HepG2 (cell line): ENCODE measurements around the gene NDRG3. TPM values are rescaled to one million over a fixed set of nuclear protein-coding genes. Genes with fewer than 3 reads are reported as not detected.

ENCODE experiments used
- ARNT ChIP-seq: fragments of 450-650 bp; IDR thresholded peaks from 2 replicates; pipeline ENCODE4 v1.6.1; 2017
- CCDC6 ChIP-seq: sonication (generic); formaldehyde crosslinking; IDR thresholded peaks from 2 replicates; pipeline ENCODE4 v1.8.1; 2022; ENCODE audit warnings: mild to moderate bottlenecking, missing genetic modification reagents, moderate library complexity
- GATAD2A ChIP-seq: IDR thresholded peaks from 2 replicates; pipeline ENCODE4 v1.6.1; 2016
- HES4 ChIP-seq: sonication (generic); formaldehyde crosslinking; IDR thresholded peaks from 2 replicates; pipeline ENCODE4 v1.9.0; 2021; ENCODE audit warnings: mild to moderate bottlenecking, missing genetic modification reagents, borderline replicate concordance
- RAD51 ChIP-seq: fragments of 450-650 bp; IDR thresholded peaks from 2 replicates; pipeline ENCODE4 v1.6.1; 2016; ENCODE audit warnings: borderline replicate concordance
- TBX2 ChIP-seq: sonication (generic); formaldehyde crosslinking; IDR thresholded peaks from 2 replicates; pipeline ENCODE4 v1.5.0; 2020; ENCODE audit warnings: missing genetic modification reagents, mild to moderate bottlenecking, borderline replicate concordance
- ZNF205 ChIP-seq: IDR thresholded peaks from 2 replicates; pipeline ENCODE4 v1.6.1; 2018; ENCODE audit warnings: missing biosample characterization, missing genetic modification reagents
- ZNF264 ChIP-seq: sonication (generic); formaldehyde crosslinking; IDR thresholded peaks from 2 replicates; pipeline ENCODE4 v1.4.0; 2020; ENCODE audit warnings: missing genetic modification reagents
- ZNF34 ChIP-seq: sonication (generic); formaldehyde crosslinking; IDR thresholded peaks from 2 replicates; pipeline ENCODE4 v1.4.0; 2020; ENCODE audit warnings: mild to moderate bottlenecking, missing genetic modification reagents, borderline replicate concordance
- ZNF614 ChIP-seq: IDR thresholded peaks from 2 replicates; pipeline ENCODE4 v1.6.1; 2018; ENCODE audit warnings: missing biosample characterization, missing genetic modification reagents, inconsistent platforms, borderline replicate concordance
- ZNF792 ChIP-seq: IDR thresholded peaks from 2 replicates; pipeline ENCODE4 v1.6.1; 2016
- polyA plus RNA-seq, 8 experiments: library from polyadenylated mRNA; depleted of rRNA in 3 of 8; stranded (reverse) in 7 of 8; unstranded in 1 of 8; fragments of >200 nt; fragmentation: Illumina TruSeq in 4 of 8; extraction: Trizol in 4 of 8; gene quantifications; 2 replicates each; pipeline versions ENCODE4 v1.2.1 to v1.2.3, GENCODE V29; 2011 to 2016; ENCODE audit warnings: low read depth in 4 of 8, missing spikeins in 1 of 8, mixed read lengths in 1 of 8; ENCODE audit not compliant: insufficient read depth in 1 of 8
- total RNA-seq, 5 experiments: library from RNA; depleted of rRNA; stranded (reverse); fragments of >200 nt; fragmentation: Illumina TruSeq; extraction: Trizol; gene quantifications; 2 replicates each; pipeline ENCODE4 v1.2.3, GENCODE V29; 2016; ENCODE audit warnings: low read depth in 1 of 5
- TF ChIP-seq, protein P1 (sequence below): sonication (generic); formaldehyde crosslinking; IDR thresholded peaks from 2 replicates; pipeline ENCODE4 v1.4.0; 2020; ENCODE audit warnings: missing genetic modification reagents, borderline replicate concordance
- TF ChIP-seq, protein P2 (sequence below): sonication (generic); formaldehyde crosslinking; IDR thresholded peaks from 2 replicates; pipeline ENCODE4 v1.4.0; 2020; ENCODE audit warnings: missing genetic modification reagents
- TF ChIP-seq, protein P3 (sequence below): sonication (generic); formaldehyde crosslinking; IDR thresholded peaks from 2 replicates; pipeline ENCODE4 v1.5.0; 2020; ENCODE audit warnings: mild to moderate bottlenecking, missing genetic modification reagents
- TF ChIP-seq, protein P4 (sequence below): IDR thresholded peaks from 2 replicates; pipeline ENCODE4 v1.6.1; 2012; ENCODE audit warnings: low read depth, low read length, improper control_type of control experiment
- TF ChIP-seq, protein P5 (sequence below): sonication (generic); formaldehyde crosslinking; IDR thresholded peaks from 2 replicates; pipeline ENCODE4 v1.9.0; 2022; ENCODE audit warnings: missing genetic modification reagents, mild to moderate bottlenecking, borderline replicate concordance
- TF ChIP-seq, protein P6 (sequence below): sonication (generic); formaldehyde crosslinking; conservative IDR thresholded peaks from 2 replicates; pipeline ENCODE4 v1.8.0; 2022; ENCODE audit warnings: mild to moderate bottlenecking, moderate library complexity, missing genetic modification reagents

Gene NDRG3
- total and polyA plus RNA-seq, 2 of the 13 experiments (the other 11 are each of a cell fraction or from before 2014, with no cell fraction given), result 36.0 to 40.5 TPM

DNA sequence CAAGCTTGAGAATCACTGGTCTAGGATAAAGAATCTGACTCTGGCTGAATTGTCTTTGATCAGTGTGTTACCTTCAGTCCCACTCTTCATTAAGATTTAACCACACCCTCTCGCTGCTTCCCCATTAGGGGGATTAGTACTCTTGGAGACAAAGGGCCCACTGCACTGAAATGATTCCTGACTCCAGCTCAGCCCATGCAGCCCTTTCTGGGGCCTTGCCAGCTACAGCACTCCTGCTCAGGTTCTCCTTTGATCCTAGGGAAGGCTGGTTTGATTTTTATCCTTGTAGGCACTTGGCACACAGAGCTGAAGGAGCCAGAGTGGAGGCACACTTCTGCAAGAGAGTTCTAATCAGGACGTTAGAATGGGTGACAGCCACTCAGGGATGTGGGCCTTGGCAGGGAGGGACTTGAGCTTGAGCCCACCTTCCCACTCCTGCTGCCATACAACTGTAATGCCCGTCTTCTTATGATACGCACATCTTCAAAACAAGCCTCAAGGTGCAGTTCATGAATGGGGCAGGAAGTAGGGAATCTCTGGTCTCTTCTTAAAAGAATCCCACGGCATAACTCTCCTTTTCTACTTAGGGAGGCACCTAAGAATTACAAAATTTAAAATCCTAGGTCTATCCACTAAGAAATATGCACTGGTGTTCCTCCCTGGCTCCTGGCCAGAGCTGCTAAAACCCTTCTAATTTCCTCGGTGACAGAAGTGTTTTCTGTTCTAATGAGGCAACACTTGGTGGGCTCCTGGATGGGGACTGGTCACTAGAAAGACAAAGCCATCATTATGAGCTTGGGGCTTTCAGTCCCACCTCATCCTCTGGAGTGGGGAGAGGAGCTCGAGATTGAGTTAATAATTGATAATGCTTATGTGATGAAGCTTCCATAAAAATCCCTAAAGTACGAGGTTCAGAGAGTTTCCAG, 98.4 kb downstream of the NDRG3 start (continued):
- TF ChIP-seq ZNF34 (CRISPR knock-in tag) (no peak), TBX2 (CRISPR knock-in tag) (peak; percentile 88), ZNF264 (peak; percentile 50; the same call in 1 of the 2 replicates), ZNF614 (CRISPR knock-in tag) (peak; percentile 83; the same call in 1 of the 2 replicates), ARNT (no peak), RAD51 (no peak), GATAD2A (peak; percentile 72; the same call in 1 of the 2 replicates), CCDC6 (CRISPR knock-in tag) (peak; percentile 50; the same call in 1 of the 2 replicates), ZNF792 (peak; percentile 34; the same call in 1 of the 2 replicates), HES4 (CRISPR knock-in tag) (0 out of 2 replicates have a peak, but pooled peaks have one; percentile 29), ZNF205 (CRISPR knock-in tag) (peak; percentile 51; the same call in 1 of the 2 replicates)
- TF ChIP-seq, protein P1, sequence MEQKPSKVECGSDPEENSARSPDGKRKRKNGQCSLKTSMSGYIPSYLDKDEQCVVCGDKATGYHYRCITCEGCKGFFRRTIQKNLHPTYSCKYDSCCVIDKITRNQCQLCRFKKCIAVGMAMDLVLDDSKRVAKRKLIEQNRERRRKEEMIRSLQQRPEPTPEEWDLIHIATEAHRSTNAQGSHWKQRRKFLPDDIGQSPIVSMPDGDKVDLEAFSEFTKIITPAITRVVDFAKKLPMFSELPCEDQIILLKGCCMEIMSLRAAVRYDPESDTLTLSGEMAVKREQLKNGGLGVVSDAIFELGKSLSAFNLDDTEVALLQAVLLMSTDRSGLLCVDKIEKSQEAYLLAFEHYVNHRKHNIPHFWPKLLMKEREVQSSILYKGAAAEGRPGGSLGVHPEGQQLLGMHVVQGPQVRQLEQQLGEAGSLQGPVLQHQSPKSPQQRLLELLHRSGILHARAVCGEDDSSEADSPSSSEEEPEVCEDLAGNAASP (CRISPR knock-in tag), result peak; percentile 12; the same call in 1 of the 2 replicates
- TF ChIP-seq, protein P2, sequence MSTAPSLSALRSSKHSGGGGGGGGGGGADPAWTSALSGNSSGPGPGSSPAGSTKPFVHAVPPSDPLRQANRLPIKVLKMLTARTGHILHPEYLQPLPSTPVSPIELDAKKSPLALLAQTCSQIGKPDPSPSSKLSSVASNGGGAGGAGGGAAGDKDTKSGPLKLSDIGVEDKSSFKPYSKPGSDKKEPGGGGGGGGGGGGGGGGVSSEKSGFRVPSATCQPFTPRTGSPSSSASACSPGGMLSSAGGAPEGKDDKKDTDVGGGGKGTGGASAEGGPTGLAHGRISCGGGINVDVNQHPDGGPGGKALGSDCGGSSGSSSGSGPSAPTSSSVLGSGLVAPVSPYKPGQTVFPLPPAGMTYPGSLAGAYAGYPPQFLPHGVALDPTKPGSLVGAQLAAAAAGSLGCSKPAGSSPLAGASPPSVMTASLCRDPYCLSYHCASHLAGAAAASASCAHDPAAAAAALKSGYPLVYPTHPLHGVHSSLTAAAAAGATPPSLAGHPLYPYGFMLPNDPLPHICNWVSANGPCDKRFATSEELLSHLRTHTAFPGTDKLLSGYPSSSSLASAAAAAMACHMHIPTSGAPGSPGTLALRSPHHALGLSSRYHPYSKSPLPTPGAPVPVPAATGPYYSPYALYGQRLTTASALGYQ (CRISPR knock-in tag), result peak; percentile 43; the same call in 1 of the 2 replicates
- TF ChIP-seq, protein P3, sequence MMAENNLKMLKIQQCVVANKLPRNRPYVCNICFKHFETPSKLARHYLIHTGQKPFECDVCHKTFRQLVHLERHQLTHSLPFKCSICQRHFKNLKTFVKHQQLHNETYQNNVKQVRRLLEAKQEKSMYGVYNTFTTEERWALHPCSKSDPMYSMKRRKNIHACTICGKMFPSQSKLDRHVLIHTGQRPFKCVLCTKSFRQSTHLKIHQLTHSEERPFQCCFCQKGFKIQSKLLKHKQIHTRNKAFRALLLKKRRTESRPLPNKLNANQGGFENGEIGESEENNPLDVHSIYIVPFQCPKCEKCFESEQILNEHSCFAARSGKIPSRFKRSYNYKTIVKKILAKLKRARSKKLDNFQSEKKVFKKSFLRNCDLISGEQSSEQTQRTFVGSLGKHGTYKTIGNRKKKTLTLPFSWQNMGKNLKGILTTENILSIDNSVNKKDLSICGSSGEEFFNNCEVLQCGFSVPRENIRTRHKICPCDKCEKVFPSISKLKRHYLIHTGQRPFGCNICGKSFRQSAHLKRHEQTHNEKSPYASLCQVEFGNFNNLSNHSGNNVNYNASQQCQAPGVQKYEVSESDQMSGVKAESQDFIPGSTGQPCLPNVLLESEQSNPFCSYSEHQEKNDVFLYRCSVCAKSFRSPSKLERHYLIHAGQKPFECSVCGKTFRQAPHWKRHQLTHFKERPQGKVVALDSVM (CRISPR knock-in tag), result no peak
- TF ChIP-seq, protein P4, sequence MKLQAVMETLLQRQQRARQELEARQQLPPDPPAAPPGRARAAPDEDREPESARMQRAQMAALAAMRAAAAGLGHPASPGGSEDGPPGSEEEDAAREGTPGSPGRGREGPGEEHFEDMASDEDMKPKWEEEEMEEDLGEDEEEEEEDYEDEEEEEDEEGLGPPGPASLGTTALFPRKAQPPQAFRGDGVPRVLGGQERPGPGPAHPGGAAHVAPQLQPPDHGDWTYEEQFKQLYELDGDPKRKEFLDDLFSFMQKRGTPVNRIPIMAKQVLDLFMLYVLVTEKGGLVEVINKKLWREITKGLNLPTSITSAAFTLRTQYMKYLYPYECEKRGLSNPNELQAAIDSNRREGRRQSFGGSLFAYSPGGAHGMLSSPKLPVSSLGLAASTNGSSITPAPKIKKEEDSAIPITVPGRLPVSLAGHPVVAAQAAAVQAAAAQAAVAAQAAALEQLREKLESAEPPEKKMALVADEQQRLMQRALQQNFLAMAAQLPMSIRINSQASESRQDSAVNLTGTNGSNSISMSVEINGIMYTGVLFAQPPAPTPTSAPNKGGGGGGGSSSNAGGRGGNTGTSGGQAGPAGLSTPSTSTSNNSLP, result peak; percentile 86
- TF ChIP-seq, protein P5, sequence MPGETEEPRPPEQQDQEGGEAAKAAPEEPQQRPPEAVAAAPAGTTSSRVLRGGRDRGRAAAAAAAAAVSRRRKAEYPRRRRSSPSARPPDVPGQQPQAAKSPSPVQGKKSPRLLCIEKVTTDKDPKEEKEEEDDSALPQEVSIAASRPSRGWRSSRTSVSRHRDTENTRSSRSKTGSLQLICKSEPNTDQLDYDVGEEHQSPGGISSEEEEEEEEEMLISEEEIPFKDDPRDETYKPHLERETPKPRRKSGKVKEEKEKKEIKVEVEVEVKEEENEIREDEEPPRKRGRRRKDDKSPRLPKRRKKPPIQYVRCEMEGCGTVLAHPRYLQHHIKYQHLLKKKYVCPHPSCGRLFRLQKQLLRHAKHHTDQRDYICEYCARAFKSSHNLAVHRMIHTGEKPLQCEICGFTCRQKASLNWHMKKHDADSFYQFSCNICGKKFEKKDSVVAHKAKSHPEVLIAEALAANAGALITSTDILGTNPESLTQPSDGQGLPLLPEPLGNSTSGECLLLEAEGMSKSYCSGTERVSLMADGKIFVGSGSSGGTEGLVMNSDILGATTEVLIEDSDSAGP, result no peak; the same call in 1 of the 2 replicates
- TF ChIP-seq, protein P6, sequence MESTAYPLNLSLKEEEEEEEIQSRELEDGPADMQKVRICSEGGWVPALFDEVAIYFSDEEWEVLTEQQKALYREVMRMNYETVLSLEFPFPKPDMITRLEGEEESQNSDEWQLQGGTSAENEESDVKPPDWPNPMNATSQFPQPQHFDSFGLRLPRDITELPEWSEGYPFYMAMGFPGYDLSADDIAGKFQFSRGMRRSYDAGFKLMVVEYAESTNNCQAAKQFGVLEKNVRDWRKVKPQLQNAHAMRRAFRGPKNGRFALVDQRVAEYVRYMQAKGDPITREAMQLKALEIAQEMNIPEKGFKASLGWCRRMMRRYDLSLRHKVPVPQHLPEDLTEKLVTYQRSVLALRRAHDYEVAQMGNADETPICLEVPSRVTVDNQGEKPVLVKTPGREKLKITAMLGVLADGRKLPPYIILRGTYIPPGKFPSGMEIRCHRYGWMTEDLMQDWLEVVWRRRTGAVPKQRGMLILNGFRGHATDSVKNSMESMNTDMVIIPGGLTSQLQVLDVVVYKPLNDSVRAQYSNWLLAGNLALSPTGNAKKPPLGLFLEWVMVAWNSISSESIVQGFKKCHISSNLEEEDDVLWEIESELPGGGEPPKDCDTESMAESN, result 0 out of 2 replicates have a peak, but pooled peaks have one; percentile 35
